ENCODE measurements around the gene KIF3B.
A peak's percentile ranks its signal among the peaks of the same experiment; 100 is the strongest.
"Not testable (repeated sequence)": the region's sequence is repeated elsewhere in the genome, so short reads cannot be mapped to it uniquely, and the experiment has no call there.

The KIF3B gene

DNA sequence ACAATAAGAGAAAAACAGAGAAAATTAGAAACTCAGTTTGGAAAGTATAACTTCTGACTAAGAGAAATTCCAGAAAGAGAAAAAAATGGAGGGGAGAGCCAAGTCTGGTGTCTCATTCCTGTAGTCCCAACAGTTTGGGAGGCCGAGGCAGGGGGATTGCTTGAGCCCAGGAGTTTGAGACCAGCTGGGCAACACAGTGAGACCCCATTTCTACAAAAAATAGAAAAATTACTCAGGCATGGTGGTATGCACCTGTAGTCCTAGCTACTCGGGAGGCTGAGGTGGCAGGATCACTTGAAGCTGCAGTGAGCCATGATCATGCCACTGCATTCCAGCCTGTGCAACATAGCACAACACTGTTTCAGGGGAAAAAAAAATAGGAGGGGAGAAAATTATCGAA is 3.1 kb upstream of the KIF3B start:
- Histone ChIP-seq H3K27me3 (ENCODE audit: insufficient read depth, poor library complexity, severe bottlenecking) (no peaks in the 10 kb centered on the region), H3K27ac (replicated peaks) (no peak overlapping the region), H3K4me3 (replicated peaks; ENCODE audit: insufficient read depth, low read length) (no peak overlapping the region)
- TF ChIP-seq GABPA (IDR thresholded peaks at IDR 0.05; ENCODE audit: low read depth) (no peak), SPI1 (IDR thresholded peaks at IDR 0.05; ENCODE audit: borderline replicate concordance, low read depth) (no peak), POLR2AphosphoS5 (IDR thresholded peaks at IDR 0.05; ENCODE audit: low read depth) (no peak)
- TF ChIP-seq, protein P1, sequence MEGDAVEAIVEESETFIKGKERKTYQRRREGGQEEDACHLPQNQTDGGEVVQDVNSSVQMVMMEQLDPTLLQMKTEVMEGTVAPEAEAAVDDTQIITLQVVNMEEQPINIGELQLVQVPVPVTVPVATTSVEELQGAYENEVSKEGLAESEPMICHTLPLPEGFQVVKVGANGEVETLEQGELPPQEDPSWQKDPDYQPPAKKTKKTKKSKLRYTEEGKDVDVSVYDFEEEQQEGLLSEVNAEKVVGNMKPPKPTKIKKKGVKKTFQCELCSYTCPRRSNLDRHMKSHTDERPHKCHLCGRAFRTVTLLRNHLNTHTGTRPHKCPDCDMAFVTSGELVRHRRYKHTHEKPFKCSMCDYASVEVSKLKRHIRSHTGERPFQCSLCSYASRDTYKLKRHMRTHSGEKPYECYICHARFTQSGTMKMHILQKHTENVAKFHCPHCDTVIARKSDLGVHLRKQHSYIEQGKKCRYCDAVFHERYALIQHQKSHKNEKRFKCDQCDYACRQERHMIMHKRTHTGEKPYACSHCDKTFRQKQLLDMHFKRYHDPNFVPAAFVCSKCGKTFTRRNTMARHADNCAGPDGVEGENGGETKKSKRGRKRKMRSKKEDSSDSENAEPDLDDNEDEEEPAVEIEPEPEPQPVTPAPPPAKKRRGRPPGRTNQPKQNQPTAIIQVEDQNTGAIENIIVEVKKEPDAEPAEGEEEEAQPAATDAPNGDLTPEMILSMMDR (IDR thresholded peaks at IDR 0.05; ENCODE audit: insufficient read depth, low read length): no peak
- TF ChIP-seq, protein P2, sequence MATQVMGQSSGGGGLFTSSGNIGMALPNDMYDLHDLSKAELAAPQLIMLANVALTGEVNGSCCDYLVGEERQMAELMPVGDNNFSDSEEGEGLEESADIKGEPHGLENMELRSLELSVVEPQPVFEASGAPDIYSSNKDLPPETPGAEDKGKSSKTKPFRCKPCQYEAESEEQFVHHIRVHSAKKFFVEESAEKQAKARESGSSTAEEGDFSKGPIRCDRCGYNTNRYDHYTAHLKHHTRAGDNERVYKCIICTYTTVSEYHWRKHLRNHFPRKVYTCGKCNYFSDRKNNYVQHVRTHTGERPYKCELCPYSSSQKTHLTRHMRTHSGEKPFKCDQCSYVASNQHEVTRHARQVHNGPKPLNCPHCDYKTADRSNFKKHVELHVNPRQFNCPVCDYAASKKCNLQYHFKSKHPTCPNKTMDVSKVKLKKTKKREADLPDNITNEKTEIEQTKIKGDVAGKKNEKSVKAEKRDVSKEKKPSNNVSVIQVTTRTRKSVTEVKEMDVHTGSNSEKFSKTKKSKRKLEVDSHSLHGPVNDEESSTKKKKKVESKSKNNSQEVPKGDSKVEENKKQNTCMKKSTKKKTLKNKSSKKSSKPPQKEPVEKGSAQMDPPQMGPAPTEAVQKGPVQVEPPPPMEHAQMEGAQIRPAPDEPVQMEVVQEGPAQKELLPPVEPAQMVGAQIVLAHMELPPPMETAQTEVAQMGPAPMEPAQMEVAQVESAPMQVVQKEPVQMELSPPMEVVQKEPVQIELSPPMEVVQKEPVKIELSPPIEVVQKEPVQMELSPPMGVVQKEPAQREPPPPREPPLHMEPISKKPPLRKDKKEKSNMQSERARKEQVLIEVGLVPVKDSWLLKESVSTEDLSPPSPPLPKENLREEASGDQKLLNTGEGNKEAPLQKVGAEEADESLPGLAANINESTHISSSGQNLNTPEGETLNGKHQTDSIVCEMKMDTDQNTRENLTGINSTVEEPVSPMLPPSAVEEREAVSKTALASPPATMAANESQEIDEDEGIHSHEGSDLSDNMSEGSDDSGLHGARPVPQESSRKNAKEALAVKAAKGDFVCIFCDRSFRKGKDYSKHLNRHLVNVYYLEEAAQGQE (IDR thresholded peaks at IDR 0.05; ENCODE audit: insufficient replicate concordance, low read depth): no peak
- no peak for DNase-seq (ENCODE audit: low read depth in 1 of 2, low spot score in 1 of 2)

DNA sequence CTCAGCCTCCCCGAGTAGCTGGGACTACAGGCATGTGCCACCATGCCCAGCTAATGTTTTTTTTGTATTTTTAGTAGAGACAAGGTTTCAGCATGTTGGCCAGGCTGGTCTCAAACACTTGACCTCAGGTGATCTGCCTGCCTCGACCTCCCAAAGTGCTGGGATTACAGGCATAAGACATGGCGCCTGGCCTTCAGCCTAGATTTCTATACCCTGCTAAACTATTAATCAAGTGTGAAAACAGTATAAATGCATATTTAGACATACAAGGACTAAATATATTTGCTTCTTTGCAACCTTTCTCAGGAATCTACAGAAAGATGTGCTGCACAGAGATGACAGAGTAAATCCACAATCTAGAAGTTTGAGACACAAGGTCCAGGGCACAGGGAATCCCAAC is 2.3 kb upstream of the KIF3B start:
- DNase-seq (ENCODE audit: low read depth in 1 of 2, low spot score in 1 of 2); H3K27me3 ChIP-seq (ENCODE audit: insufficient read depth, poor library complexity, severe bottlenecking); H3K27ac ChIP-seq (replicated peaks); H3K4me3 ChIP-seq (replicated peaks; ENCODE audit: insufficient read depth, low read length): not testable (repeated sequence)

DNA sequence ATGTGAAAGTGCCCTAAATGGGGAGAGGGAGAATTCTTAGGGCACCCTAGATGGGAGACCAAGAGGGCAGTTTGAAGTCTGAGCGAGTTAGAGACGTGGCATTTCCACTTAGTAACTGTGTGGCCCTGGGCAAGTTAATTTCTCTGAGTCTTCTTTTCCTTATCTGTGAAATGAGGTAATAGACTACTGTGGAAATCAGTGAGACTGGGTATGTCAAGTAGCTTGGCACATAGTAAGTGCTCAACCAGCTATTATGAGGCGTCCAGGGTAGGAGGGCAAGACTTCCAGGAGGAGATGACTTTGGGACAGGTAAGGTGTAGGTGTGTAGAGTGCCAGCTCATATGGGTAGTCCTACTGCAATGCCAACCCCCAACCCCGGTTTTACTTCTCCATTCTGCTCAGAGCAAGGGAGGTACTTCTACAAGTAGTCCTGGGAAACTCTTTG is 770 bp downstream of the KIF3B start:
- DNase-seq (ENCODE audit: low read depth in 1 of 2, low spot score in 1 of 2): peak in 1 of 2 experiments; percentile 59
- TF ChIP-seq GABPA (IDR thresholded peaks at IDR 0.05; ENCODE audit: low read depth) (no peak), SPI1 (IDR thresholded peaks at IDR 0.05; ENCODE audit: borderline replicate concordance, low read depth) (no peak), POLR2AphosphoS5 (IDR thresholded peaks at IDR 0.05; ENCODE audit: low read depth) (no peak)
- TF ChIP-seq, protein P1 (IDR thresholded peaks at IDR 0.05; ENCODE audit: insufficient read depth, low read length): no peak
- TF ChIP-seq, protein P2 (IDR thresholded peaks at IDR 0.05; ENCODE audit: insufficient replicate concordance, low read depth): no peak
- Histone ChIP-seq H3K4me3 (replicated peaks; ENCODE audit: insufficient read depth, low read length) (peak overlapping the region; percentile 98), H3K27me3 (ENCODE audit: insufficient read depth, poor library complexity, severe bottlenecking) (no peaks in the 10 kb centered on the region), H3K27ac (replicated peaks) (peak overlapping the region; percentile 68)

DNA sequence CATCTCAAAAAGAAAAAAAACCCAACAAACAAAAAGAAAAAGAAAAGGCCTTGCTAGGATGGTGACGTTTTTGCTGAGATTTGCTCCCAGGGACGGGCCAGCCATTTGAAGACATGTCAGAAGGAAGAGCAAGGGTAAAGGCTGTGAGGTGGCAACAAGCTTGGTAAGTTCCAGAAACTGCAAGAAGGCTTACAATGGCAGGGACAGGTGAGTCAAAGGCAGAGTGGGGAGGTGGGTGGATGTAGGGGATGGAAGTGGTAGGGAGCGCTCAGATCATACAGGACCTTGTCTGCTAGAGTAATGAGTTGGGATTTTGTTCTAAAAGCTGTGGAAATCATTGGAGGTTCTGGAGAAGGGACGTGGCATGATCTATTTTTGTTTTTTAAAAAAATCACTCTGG is 4.3 kb downstream of the KIF3B start:
- TF ChIP-seq POLR2AphosphoS5 (IDR thresholded peaks at IDR 0.05; ENCODE audit: low read depth) (no peak), SPI1 (IDR thresholded peaks at IDR 0.05; ENCODE audit: borderline replicate concordance, low read depth) (no peak), GABPA (IDR thresholded peaks at IDR 0.05; ENCODE audit: low read depth) (no peak)
- TF ChIP-seq, protein P1 (IDR thresholded peaks at IDR 0.05; ENCODE audit: insufficient read depth, low read length): no peak
- TF ChIP-seq, protein P2 (IDR thresholded peaks at IDR 0.05; ENCODE audit: insufficient replicate concordance, low read depth): no peak
- H3K4me3 ChIP-seq (replicated peaks; ENCODE audit: insufficient read depth, low read length): no peak overlapping the region
- no peaks in the 10 kb centered on the region for H3K27me3 ChIP-seq (ENCODE audit: insufficient read depth, poor library complexity, severe bottlenecking)
- DNase-seq (ENCODE audit: low read depth in 1 of 2, low spot score in 1 of 2): no peak
- no peak overlapping the region for H3K27ac ChIP-seq (replicated peaks)

Data from HL-60 (cell line).